Activated T-cell treated with anti-CD3 and anti-CD28 coated beads, Interleukin-2, amount 50 U/mL, for 72 hours (primary cell): ENCODE results near the gene SLC25A46. TPM values are rescaled to one million over a fixed set of nuclear protein-coding genes. Genes with fewer than 3 reads are reported as not detected.
"Not testable (repeated sequence)": the region's sequence is repeated elsewhere in the genome, so short reads cannot be mapped to it uniquely, and the experiment has no call there.

Experiments used
- ATAC-seq, 2 donors: fragments of 150-1000 bp; cut with Tn5 transposase; replicated peaks in 1 of 2; 2 replicates each; pipeline ENCODE4 v1.10.0; 2021; ENCODE audit warnings: moderate library complexity in 2 of 2, mild to moderate bottlenecking in 1 of 2
- DNase-seq, 2 donors: peaks; one replicate each; pipeline ENCODE4 v3.0.0; 2021 to 2022; ENCODE audit warnings: mixed read lengths in 1 of 2
- H3K27ac Mint-ChIP-seq: one replicate; pipeline ENCODE4 v1.8.0; 2022; ENCODE audit warnings: mild to moderate bottlenecking, moderate library complexity, mixed read lengths
- H3K27me3 Mint-ChIP-seq: one replicate; pipeline ENCODE4 v1.8.0; 2022; ENCODE audit warnings: low read depth, mixed read lengths
- H3K36me3 Mint-ChIP-seq, 2 donors: one replicate each; pipeline ENCODE4 v1.8.0; 2022; ENCODE audit warnings: mixed read lengths in 2 of 2, mild to moderate bottlenecking in 1 of 2; ENCODE audit not compliant: insufficient read depth in 2 of 2
- H3K4me1 Mint-ChIP-seq: one replicate; pipeline ENCODE4 v1.8.0; 2022; ENCODE audit warnings: low read depth, mixed read lengths
- H3K4me3 Mint-ChIP-seq, 2 donors: one replicate each; pipeline ENCODE4 v1.8.0; 2022; ENCODE audit warnings: mild to moderate bottlenecking in 2 of 2, mixed read lengths in 2 of 2, moderate library complexity in 2 of 2
- H3K9me3 Mint-ChIP-seq, 2 donors: one replicate each; pipeline ENCODE4 v1.8.0; 2022; ENCODE audit warnings: mixed read lengths in 2 of 2
- total RNA-seq, 2 donors: library from RNA; stranded (reverse); gene quantifications; one replicate each; pipeline ENCODE4 v1.2.3, GENCODE V29; 2022

SLC25A46 gene
- total RNA-seq, 2 donors from 2014 or later, result 52.6 to 57.4 TPM

DNA sequence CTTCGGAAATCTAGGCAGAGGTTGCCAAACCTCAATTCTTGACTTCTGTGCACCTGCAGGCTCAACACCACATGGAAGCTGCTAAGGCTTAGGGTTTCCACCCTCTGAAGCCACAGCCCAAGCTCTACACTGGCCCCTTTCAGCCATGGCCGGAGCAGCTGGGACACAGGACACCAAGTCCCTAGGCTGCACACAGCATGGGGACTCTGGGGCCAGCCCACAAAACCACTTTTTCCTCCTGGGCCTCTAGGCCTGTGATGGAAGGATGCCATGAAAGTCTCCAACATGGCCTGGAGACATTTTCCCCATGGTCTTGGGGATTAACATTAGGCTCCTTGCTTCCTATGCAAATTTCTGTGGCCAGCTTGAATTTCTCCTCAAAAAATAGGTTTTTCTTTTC lies 7.3 kb upstream of the SLC25A46 start:
- not testable (repeated sequence) for H3K36me3 Mint-ChIP-seq, H3K9me3 Mint-ChIP-seq, H3K27me3 Mint-ChIP-seq, H3K4me3 Mint-ChIP-seq, H3K27ac Mint-ChIP-seq, ATAC-seq, H3K4me1 Mint-ChIP-seq, DNase-seq

DNA sequence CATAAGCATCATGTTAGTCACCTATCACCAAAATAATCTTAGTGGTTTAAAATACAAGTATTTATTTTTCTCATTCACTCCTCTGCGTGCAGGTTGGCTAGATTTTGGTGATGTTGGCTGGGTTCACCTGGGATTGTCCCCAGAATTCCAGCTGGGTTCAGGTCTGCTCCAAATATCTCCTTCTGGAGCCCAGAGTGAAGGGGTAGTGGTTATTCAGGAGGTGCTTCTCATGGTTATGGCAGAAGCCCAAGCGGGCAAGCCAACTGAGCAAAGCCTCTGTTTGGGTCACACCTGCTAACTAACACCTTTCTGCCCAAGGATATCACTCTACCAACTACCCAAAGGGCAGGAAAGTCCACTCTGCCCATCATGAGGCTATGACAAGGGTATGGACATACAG lies 4.7 kb upstream of the SLC25A46 start:
- H3K27me3 Mint-ChIP-seq, result peaks cover 6% of the 10 kb centered on the region
- peaks cover 0 to 1% of the 10 kb centered on the region in 2 donors for H3K36me3 Mint-ChIP-seq
- peaks cover 10% of the 10 kb centered on the region for H3K4me1 Mint-ChIP-seq
- H3K9me3 Mint-ChIP-seq, result no peaks in the 10 kb centered on the region
- DNase-seq (no peak), ATAC-seq (no peak)
- H3K27ac Mint-ChIP-seq, result no peak overlapping the region
- H3K4me3 Mint-ChIP-seq, result no peak overlapping the region

DNA sequence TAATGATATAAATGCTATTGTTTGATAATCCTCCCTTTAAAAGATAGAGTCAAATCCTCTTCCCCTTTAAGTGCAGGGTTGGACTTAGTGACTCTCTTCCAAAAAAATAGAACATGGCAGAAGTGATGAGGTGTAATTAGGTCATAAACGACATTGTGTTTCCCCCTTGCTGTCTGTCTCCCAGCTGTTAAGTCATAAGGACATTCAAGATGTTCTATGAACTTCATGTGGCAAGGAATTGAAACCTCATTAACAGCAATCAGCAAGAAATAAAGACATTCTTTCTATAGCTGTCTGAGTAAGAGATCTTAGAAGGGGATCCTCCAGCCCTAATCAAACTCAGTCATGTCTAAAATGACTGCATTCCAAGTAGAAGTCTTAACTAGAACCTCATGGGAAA lies 3.3 kb upstream of the SLC25A46 start:
- Mint-ChIP-seq H3K4me3 (no peak overlapping the region), H3K27me3 (peaks cover 6% of the 10 kb centered on the region), H3K36me3 (peaks cover 0 to 3% of the 10 kb centered on the region in 2 donors), H3K4me1 (peaks cover 20% of the 10 kb centered on the region), H3K9me3 (no peaks in the 10 kb centered on the region), H3K27ac (no peak overlapping the region)
- DNase-seq (no peak), ATAC-seq (no peak)

DNA sequence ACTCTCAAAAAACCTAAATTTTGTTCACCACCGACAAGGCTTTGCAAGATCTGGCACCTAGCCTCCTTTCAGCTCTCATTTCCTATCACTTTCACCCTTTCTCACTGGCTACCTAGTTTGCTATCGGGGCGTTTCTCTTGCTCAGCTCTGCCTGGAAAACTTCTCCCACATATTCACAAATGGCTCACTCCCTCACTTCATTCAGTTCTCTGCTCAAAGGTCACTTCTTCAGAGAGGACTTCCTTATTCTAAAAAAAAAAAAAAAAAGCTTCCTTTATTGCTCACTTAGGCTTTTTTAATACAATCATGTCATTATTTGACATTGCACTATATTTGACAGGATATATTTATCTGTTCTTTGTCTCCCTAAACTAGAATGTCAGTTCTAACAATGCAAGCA lies 2.1 kb upstream of the SLC25A46 start:
- H3K36me3 Mint-ChIP-seq, result peaks cover 0 to 3% of the 10 kb centered on the region in 2 donors
- peaks cover 31% of the 10 kb centered on the region for H3K4me1 Mint-ChIP-seq
- H3K27me3 Mint-ChIP-seq, result peaks cover 6% of the 10 kb centered on the region
- no peak overlapping the region for H3K27ac Mint-ChIP-seq
- H3K9me3 Mint-ChIP-seq, result no peaks in the 10 kb centered on the region
- peak overlapping the region; percentile 1 to 27 for H3K4me3 Mint-ChIP-seq
- no peak for ATAC-seq
- DNase-seq, result no peak

DNA sequence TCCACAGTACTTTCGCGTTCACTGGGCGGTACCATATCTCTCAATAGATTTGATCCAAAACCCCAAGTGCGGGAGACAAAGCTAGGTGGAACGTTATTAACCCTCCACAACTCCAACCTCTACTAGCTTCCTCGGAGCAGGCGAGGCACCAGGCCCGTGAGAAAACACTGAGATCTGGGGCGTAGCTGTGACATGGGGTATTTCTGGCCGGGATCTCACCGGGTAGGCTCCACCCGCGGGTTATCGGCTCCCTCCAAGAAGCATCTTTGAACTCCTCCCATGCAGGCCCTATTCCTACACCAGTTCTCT lies 350 bp upstream of the SLC25A46 start:
- no peaks in the 10 kb centered on the region for H3K9me3 Mint-ChIP-seq
- ATAC-seq (peak; percentile 71 to 73), DNase-seq (peak in 1 of 2 donors; percentile 67)
- peak overlapping the region; percentile 86 to 96 for H3K4me3 Mint-ChIP-seq
- H3K4me1 Mint-ChIP-seq, result peaks cover 36% of the 10 kb centered on the region
- peaks cover 0 to 5% of the 10 kb centered on the region in 2 donors for H3K36me3 Mint-ChIP-seq
- peaks cover 6% of the 10 kb centered on the region for H3K27me3 Mint-ChIP-seq
- H3K27ac Mint-ChIP-seq, result peak overlapping the region; percentile 24

DNA sequence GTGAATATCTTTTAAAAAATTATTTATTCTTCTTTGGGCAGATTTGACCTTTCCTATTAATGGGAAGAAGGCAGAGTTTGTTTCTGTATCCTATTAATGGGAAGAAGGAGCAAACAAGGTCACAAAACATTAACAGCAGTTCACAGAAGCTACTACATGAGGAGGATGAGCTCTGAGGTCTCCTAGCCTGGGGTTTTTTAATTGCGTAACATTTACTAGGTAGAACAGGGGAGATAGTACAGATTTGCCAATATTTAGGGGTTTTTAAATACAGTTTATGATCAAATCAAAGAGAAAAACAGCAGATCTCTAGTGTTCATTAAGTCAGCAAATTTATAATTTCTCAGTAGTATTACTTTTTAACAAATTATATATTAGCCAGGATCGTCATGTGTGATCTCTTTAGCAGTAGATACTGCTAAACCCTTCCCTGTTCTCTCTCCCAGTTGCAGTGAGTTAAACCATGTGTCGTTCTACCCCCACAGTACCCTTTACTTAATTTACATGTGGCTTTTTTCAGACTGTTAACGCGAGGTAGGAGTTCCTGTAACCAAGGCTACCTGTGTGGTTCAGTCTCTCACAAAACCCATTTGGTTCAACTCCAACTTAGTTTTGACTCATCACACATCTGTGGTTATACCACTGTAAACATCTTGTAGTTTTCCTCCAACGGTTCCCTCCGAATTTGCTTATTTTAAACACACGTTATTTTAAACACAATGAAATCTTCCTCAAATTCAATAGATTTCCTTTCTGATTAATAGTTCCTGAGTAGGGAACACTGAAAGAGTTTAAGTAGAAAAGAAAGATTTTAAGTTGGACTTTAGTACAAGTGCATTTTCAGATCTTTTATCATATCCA lies 13.3 kb downstream of the SLC25A46 start:
- peaks cover 10 to 31% of the 10 kb centered on the region in 2 donors for H3K36me3 Mint-ChIP-seq
- H3K4me3 Mint-ChIP-seq, result peak overlapping the region; percentile 66 to 88
- H3K27me3 Mint-ChIP-seq, result no peaks in the 10 kb centered on the region
- peak overlapping the region; percentile 97 for H3K27ac Mint-ChIP-seq
- ATAC-seq (peak; percentile 96 to 97), DNase-seq (peak; percentile 54 to 58)
- H3K9me3 Mint-ChIP-seq, result no peaks in the 10 kb centered on the region
- peaks cover 51% of the 10 kb centered on the region for H3K4me1 Mint-ChIP-seq

DNA sequence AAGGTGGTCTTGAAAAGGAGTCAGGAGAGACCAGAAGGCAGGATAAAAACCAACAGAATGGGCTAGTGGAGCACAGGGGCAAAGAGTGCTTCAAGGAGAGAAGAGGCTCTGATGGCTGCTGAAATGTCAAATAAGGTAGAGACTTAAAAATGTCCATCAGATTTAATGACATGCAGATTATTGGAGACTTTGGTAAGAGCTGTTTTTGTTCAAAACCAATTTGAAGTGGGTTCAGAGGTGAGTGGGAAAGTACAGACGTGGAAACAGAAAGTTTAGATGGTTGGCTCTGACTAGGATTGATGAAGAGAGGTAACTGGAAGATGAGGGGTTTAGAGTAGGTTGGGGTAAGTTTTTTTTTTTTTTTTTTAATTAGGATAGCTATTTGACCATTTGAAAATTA lies 14.1 kb downstream of the SLC25A46 start:
- peak in 1 of 2 donors; percentile 17 for DNase-seq
- Mint-ChIP-seq H3K36me3 (peaks cover 8 to 32% of the 10 kb centered on the region in 2 donors), H3K4me3 (peak overlapping the region; percentile 66 to 88), H3K27me3 (no peaks in the 10 kb centered on the region), H3K9me3 (no peaks in the 10 kb centered on the region), H3K27ac (peak overlapping the region; percentile 97), H3K4me1 (peaks cover 51% of the 10 kb centered on the region)
- ATAC-seq, result peak; percentile 46 to 60

DNA sequence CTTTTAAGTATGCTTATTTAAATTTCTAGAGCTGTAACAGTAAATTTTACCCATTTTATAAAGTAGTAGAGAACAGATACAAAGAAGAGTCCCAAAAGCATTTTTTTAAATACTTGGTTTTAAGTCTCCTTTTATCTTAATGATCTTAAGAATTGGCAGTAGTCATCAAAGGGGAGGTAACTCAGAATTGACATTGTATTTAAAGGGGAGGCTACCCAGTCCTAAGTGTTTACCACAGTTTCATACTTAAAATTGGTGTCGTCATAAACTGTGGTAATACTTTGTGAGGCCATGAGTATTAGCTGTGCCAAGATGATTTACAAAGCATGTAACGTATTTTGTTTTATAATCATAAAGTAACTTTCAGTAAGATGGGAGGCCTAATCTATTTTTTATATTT lies 14.8 kb downstream of the SLC25A46 start:
- peak overlapping the region; percentile 66 to 88 for H3K4me3 Mint-ChIP-seq
- peaks cover 7 to 34% of the 10 kb centered on the region in 2 donors for H3K36me3 Mint-ChIP-seq
- no peak overlapping the region for H3K27ac Mint-ChIP-seq
- no peaks in the 10 kb centered on the region for H3K9me3 Mint-ChIP-seq
- ATAC-seq (no peak), DNase-seq (no peak)
- H3K27me3 Mint-ChIP-seq, result no peaks in the 10 kb centered on the region
- H3K4me1 Mint-ChIP-seq, result peaks cover 49% of the 10 kb centered on the region

DNA sequence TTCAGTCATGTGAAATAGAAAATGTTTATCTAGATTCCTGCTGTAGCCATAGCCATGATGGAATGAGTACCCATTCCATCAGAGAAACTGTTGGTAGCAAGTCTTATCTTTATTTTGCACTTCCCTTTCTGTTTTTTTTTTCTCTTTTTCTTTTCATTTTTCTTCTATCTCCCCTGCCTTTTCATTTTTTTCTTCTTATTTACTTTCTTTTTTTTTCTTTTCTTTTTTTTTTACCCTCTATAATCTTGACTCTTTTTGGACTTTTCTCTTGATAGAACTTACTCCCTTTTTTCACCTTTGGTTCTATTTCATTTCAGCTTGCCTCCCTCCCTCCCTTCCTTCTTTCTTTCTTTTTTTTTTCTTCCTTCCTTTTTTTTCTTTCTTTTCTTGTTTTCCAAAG lies 15.4 kb downstream of the SLC25A46 start:
- peak overlapping the region; percentile 42 to 55 for H3K4me3 Mint-ChIP-seq
- peak overlapping the region; percentile 89 for H3K27ac Mint-ChIP-seq
- no peaks in the 10 kb centered on the region for H3K9me3 Mint-ChIP-seq
- DNase-seq, result no peak
- ATAC-seq, result no peak
- no peaks in the 10 kb centered on the region for H3K27me3 Mint-ChIP-seq
- H3K36me3 Mint-ChIP-seq, result peaks cover 5 to 28% of the 10 kb centered on the region in 2 donors
- H3K4me1 Mint-ChIP-seq, result peaks cover 44% of the 10 kb centered on the region

DNA sequence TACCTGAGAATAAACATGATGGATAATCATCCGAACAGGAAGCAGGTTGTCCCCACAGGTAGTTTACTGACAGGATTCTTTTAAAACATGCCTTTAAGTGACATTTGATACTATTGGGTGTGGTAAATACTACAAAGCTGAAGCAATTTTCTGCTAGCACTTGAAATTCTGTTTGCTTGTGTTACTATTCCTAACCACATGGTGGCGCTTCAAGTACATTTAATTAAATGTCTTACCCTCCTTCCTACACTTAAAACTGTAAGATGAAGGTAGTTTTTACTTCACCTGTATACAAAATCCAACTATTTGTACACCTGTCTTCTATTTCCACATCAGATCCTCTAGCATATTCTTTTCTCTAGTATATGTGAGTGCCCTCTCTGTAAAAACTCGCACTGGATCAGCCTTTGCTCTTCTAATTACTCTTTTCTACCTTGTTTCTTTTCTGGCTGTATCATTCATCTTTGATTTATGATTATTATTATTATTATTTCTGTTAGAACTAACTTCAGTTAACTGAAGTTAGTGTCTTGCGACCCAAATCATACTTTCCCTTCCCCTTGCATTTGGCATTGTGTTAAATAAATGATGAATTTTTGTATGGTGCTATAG lies 18.4 kb downstream of the SLC25A46 start:
- peak; percentile 27 to 45 for DNase-seq
- Mint-ChIP-seq H3K36me3 (peaks cover 5 to 20% of the 10 kb centered on the region in 2 donors), H3K4me1 (peaks cover 31% of the 10 kb centered on the region), H3K4me3 (no peak overlapping the region), H3K27me3 (no peaks in the 10 kb centered on the region), H3K27ac (no peak overlapping the region), H3K9me3 (no peaks in the 10 kb centered on the region)
- no peak for ATAC-seq

DNA sequence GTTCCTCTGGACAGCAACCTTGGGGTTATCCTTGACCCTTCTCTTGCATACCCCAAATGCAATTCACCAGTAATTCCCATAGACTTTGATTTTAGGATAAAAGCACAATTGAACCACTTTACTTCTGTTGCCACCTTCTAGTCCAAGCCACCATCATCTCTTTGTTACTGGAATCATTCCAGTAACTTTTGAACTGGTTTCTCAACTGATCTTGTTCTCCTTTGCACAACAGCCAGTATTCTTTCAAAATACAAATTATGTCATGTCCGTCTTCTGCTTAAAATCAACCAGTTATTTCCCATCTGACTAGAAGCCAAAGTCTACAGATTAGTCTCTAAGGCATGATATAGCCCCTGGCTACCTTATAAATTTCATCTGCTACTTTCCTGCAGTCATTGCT lies 21.4 kb downstream of the SLC25A46 start:
- ATAC-seq, result no peak
- peaks cover 2 to 10% of the 10 kb centered on the region in 2 donors for H3K36me3 Mint-ChIP-seq

DNA sequence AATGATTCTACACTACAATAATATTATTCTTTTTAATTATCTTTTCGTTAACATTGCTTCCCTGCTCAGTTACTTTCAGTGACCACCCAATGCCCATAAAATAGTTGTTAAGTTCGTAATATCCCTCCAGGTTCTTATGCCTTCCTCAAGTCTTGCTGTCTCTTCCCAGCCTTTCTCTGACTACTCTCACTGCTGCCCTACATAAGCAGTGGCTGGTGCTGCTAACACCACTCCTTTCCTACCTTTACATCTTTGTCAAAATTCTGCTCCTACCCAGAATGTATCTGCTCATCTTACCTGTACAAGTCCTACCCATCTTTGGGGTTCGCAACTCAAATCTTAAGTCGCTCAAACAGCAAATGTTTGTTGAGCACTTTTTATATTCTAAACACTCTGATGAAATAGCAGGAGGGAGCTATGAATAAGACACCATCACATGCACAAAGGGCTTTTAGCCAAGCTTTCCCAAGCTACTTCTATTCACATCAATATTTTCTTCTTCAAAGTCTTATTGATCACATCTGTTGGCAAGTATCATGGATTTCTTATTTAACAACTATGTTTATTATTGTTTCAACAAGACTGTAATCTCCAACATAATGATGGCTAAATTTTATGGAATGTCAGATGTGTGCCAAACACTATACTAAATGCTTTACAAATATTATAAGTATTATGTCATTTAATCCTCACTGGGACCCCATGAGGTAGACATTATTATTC lies 29.5 kb downstream of the SLC25A46 start:
- H3K27ac Mint-ChIP-seq, result no peak overlapping the region
- H3K9me3 Mint-ChIP-seq, result no peaks in the 10 kb centered on the region
- no peaks in the 10 kb centered on the region for H3K4me1 Mint-ChIP-seq
- H3K36me3 Mint-ChIP-seq, result no peaks in the 10 kb centered on the region
- no peak for DNase-seq
- H3K4me3 Mint-ChIP-seq, result no peak overlapping the region
- no peak for ATAC-seq
- H3K27me3 Mint-ChIP-seq, result peaks cover 25% of the 10 kb centered on the region

More for the DNA sequence above, 21.4 kb downstream of the SLC25A46 start:
- DNase-seq, result no peak
- Mint-ChIP-seq H3K27ac (no peak overlapping the region), H3K4me3 (no peak overlapping the region), H3K27me3 (no peaks in the 10 kb centered on the region), H3K9me3 (no peaks in the 10 kb centered on the region), H3K4me1 (peaks cover 2% of the 10 kb centered on the region)

DNA sequence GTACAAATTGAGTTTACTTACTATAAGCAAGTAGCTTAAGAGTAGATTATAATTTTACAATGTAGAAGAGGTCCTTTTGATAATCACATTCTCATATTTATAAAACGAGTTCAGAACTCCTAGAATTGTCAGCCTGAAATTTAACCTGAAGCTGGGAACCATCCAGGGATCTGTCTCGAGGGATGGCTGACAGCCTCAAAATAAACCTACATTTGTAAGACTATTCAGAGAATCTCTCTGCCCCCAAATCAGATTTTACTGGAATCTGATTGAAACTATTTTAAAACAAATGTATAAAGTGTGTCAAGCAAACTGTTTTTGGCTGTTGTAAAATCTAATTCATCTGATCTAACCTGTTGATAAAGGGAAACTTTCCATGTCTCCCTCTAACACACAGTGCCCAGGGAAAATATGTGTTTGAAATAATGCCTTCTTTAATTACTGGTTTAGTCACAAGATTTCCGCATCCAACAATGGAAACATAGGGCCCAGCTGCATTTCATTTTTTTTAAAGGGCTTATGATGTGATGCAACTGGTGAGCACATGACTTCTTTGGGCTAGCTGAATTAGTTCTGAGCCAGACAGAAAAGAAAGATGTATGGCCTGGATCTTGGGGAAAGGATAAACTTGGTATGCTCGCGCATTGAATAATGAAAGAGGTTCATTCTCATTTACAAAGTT lies 30.3 kb downstream of the SLC25A46 start:
- Mint-ChIP-seq H3K9me3 (no peaks in the 10 kb centered on the region), H3K36me3 (no peaks in the 10 kb centered on the region), H3K4me3 (no peak overlapping the region), H3K27me3 (peaks cover 26% of the 10 kb centered on the region), H3K4me1 (no peaks in the 10 kb centered on the region), H3K27ac (no peak overlapping the region)
- ATAC-seq (no peak), DNase-seq (no peak)
